ENCODE measurements around the gene BATF2. TPM values are rescaled to one million over a fixed set of nuclear protein-coding genes. Genes with fewer than 3 reads are reported as not detected.

Gene BATF2
- total and polyA plus RNA-seq, 10 of the 15 experiments (the other 5 are each of a cell fraction or from before 2014, with no cell fraction given), result 0.18 to 1.1 (median 0.38) TPM; not detected in 1

GRCh38 chr11:65040847-65041622 is 44.3 kb upstream of the BATF2 start, which contains the start of gene SAC3D1:
TSS of gene SAC3D1 (plus strand) at chr11:65041210. CDS start at chr11:65041293, 83 bp downstream.
- ChIA-PET RAD21 (ENCODE audit: unreplicated experiment) (interaction anchor here (0.8 to 2.6 kb wide), 10 partner anchors 12 to 81 kb away, joined by 3 to 8 read pairs (median 4); partner anchors contain the start of genes ARL2, FAU, MRPL49 and SNX15), POLR2A (interaction anchor here (0.5 to 2.6 kb wide), 15 partner anchors 8 to 81 kb away, joined by 3 to 12 read pairs (median 4); partner anchors contain the start of genes ARL2, FAU, MRPL49 and SNX15), SMC1A (ENCODE audit: uncharacterized antibody, unreplicated experiment) (interaction anchor here (1.0 to 2.8 kb wide), 9 partner anchors 9 to 70 kb away, joined by 3 to 10 read pairs (median 4); partner anchors contain the start of genes CDCA5, SNX15 and TM7SF2), CTCF (interaction anchor here (0.6 to 3.3 kb wide), 15 partner anchors 13 to 208 kb away, joined by 3 to 9 read pairs (median 4); partner anchors contain the start of genes ARL2, FAU, MRPL49 and TM7SF2)
- peak within 1 kb of the TSS; percentile 76 for H3K4me2 ChIP-seq (ENCODE audit: control insufficient read depth, insufficient read depth)
- H3K27me3 ChIP-seq (replicated peaks in 1 of 2; ENCODE audit: control insufficient read depth in 2 of 2, insufficient read depth in 2 of 2, low read length in 1 of 2), result no peaks in the 10 kb centered on the region
- peak; percentile 98 for FAIRE-seq
- peak; percentile 98 for ATAC-seq
- peak within 1 kb of the TSS; percentile 88 for H2AFZ ChIP-seq (ENCODE audit: control insufficient read depth, low read depth, low read length)
- H3K4me1 ChIP-seq (ENCODE audit: control insufficient read depth, insufficient read depth, low read length), result peaks cover 17% of the 10 kb centered on the region
- 1% methylated on average over 71 of the region's 91 CpGs for WGBS (ENCODE audit: insufficient coverage, insufficient replicate concordance, low lambda C conversion rate, missing lambda C conversion rate)
- intact Hi-C loops (cut with micrococcal nuclease; ENCODE audit: unreplicated experiment) (loop anchor here (2.0 to 5.0 kb wide), 2 partner anchors 36 to 76 kb away; partner anchors contain the start of gene ZNHIT2), in situ Hi-C loops (cut with MboI) (no loop called here)
- peak within 1 kb of the TSS; percentile 61 for H3K9ac ChIP-seq (ENCODE audit: control insufficient read depth, insufficient read depth, low read length)
- H3K9me3 ChIP-seq (replicated peaks; ENCODE audit: control insufficient read depth, insufficient read depth, low read length), result no peaks in the 10 kb centered on the region
- DNase-seq (ENCODE audit: low read depth, low spot score), result peak; percentile 86
- H4K20me1 ChIP-seq (ENCODE audit: control insufficient read depth, insufficient read depth), result no peaks in the 10 kb centered on the region
- no TSS peak for BruUV-seq (replicated peaks)
- peaks cover 5% of the 10 kb centered on the region for H3K79me2 ChIP-seq (ENCODE audit: control insufficient read depth, insufficient read depth, low read length)
- H3K27ac ChIP-seq (ENCODE audit: control insufficient read depth, insufficient read depth), result peak within 1 kb of the TSS; percentile 85
- peak within 1 kb of the TSS; percentile 81 for H3K4me3 ChIP-seq
- peaks cover 0 to 5% of the 10 kb centered on the region in 2 experiments; a peak in 3 of 4 replicates for H3K36me3 ChIP-seq (ENCODE audit: control insufficient read depth in 2 of 2, insufficient read depth in 2 of 2, low read length in 1 of 2)
- TF ChIP-seq SPI1 (IDR thresholded peaks at IDR 0.05; ENCODE audit: borderline replicate concordance, insufficient read depth, low read depth, low read length) (no peak), CHD1 (IDR thresholded peaks at IDR 0.05; ENCODE audit: low read depth, low read length) (no peak), ZNF217 (IDR thresholded peaks at IDR 0.05) (no peak), KLF5 (IDR thresholded peaks at IDR 0.05; ENCODE audit: partially characterized antibody) (no peak), SREBF2 (IDR thresholded peaks at IDR 0.05; ENCODE audit: low read length) (no peak), ZNF384 (IDR thresholded peaks at IDR 0.05; ENCODE audit: borderline replicate concordance, low read depth, low read length) (no peak), RBBP5 (conservative IDR thresholded peaks at IDR 0.05) (no peak), HDGF (IDR thresholded peaks at IDR 0.05) (peak; percentile 91), BCLAF1 (IDR thresholded peaks at IDR 0.05) (no peak), E2F4 (IDR thresholded peaks at IDR 0.05; ENCODE audit: low read depth, low read length) (peak; percentile 67), WRNIP1 (IDR thresholded peaks at IDR 0.05; ENCODE audit: borderline replicate concordance, low read depth, low read length) (no peak), ZSCAN29 (IDR thresholded peaks at IDR 0.05) (no peak; the same call in 1 of the 2 replicates), NFXL1 (IDR thresholded peaks at IDR 0.05; ENCODE audit: borderline replicate concordance) (0 out of 2 replicates have a peak, but pooled peaks have one; percentile 79), ZNF24 (IDR thresholded peaks at IDR 0.05) (no peak), SIX5 (IDR thresholded peaks at IDR 0.05; ENCODE audit: low read depth, low read length, severe bottlenecking) (peak; percentile 44), ZNF622 (IDR thresholded peaks at IDR 0.05) (no peak), SMARCA5 (IDR thresholded peaks at IDR 0.05) (no peak), POU2F2 (IDR thresholded peaks at IDR 0.05; ENCODE audit: borderline replicate concordance, low read depth, low read length) (0 out of 3 replicates have a peak, but pooled peaks have one; percentile 25), BCL3 (IDR thresholded peaks at IDR 0.05; ENCODE audit: borderline replicate concordance, insufficient read depth, low read depth, low read length, poor library complexity, severe bottlenecking) (no peak)
